ENCODE measurements around the gene BATF3.

The BATF3 gene

GRCh38 chr1:212696721-212697331 lies 2.8 kb downstream of the BATF3 start:
- peak overlapping the region; percentile 56 for H3K27ac Mint-ChIP-seq
- H3K4me1 Mint-ChIP-seq (ENCODE audit: low read depth), result peaks cover 49% of the 10 kb centered on the region
- H3K4me3 Mint-ChIP-seq, result peak overlapping the region; percentile 85

DNA sequence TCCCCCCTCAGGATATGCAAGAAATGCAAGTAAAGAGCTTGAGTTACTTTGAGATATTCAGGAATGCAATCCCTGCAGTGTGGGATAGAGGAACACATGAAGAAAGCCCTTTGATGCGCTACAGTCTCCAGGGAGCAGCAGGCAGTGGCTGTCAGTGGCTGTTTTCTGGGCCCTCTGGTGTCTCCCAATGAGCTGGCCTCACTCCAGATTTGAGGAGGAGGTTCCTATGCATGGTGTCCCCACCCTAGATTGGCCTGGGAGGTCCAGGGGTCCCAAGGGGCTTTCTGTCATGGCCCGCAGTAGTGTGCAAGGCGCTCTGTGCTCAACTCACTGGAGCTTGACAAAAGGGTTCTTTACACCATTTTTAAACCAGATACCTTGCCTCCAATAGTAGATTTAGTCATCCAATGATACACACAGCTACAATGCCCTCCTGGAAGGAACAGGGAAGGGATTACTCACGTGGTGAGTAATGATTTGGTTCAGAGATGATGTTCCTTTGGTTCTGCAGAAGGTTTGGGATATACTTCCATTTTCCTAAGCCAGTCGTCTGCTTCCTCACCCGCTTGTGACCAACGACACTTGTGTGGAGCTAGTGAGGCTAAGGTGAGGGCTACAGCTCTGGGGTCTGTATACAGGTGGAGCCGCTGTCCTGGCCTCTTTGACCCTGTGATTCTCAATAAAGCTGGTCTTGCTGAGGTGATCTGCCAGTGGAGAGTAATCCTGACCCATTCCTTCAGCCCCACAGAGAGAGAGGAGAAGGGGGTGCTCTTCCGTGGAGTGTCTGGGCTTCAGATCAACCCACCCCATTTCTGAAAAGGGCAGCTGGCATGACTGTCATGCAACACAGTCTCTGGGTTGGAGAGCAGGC lies 6.6 kb downstream of the BATF3 start:
- H3K4me3 Mint-ChIP-seq, result no peak overlapping the region
- no peaks in the 10 kb centered on the region for H3K27me3 Mint-ChIP-seq
- H3K4me1 Mint-ChIP-seq (ENCODE audit: low read depth), result peaks cover 32% of the 10 kb centered on the region
- peaks cover 59% of the 10 kb centered on the region for H3K36me3 Mint-ChIP-seq (ENCODE audit: low read depth)
- H3K27ac Mint-ChIP-seq, result no peak overlapping the region
- no peaks in the 10 kb centered on the region for H3K9me3 Mint-ChIP-seq

More at GRCh38 chr1:212696721-212697331, 2.8 kb downstream of the BATF3 start:
- H3K27me3 Mint-ChIP-seq, result peaks cover 4% of the 10 kb centered on the region
- H3K36me3 Mint-ChIP-seq (ENCODE audit: low read depth), result peaks cover 50% of the 10 kb centered on the region
- H3K9me3 Mint-ChIP-seq, result no peaks in the 10 kb centered on the region

DNA sequence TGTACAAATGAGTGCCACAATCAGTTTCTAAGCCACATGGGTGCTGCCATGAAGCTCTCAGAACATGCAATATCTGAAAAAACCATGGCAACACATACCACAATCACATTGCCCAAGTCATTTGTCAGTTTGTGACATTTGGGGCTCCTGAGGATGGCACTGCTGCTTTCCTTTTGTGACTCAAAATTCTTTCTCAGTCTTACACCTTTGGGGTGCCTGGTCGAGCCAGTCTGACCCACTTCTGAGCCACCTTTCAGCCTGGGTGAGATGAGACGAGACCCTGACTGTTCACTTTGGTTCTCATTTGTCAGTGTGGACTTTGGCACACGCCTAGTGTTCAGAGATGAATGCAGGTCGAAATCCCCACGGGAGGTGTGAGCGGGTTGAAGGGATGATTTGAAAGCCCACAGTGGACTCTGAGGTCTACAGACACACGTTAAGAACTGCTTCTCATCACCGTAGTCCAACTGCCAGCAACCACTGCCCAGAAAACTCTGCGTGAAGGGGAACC lies 8.0 kb downstream of the BATF3 start:
- no peaks in the 10 kb centered on the region for H3K9me3 Mint-ChIP-seq
- H3K4me3 Mint-ChIP-seq, result no peak overlapping the region
- H3K36me3 Mint-ChIP-seq (ENCODE audit: low read depth), result peaks cover 45% of the 10 kb centered on the region
- H3K27ac Mint-ChIP-seq, result no peak overlapping the region
- H3K4me1 Mint-ChIP-seq (ENCODE audit: low read depth), result peaks cover 20% of the 10 kb centered on the region
- no peaks in the 10 kb centered on the region for H3K27me3 Mint-ChIP-seq

DNA sequence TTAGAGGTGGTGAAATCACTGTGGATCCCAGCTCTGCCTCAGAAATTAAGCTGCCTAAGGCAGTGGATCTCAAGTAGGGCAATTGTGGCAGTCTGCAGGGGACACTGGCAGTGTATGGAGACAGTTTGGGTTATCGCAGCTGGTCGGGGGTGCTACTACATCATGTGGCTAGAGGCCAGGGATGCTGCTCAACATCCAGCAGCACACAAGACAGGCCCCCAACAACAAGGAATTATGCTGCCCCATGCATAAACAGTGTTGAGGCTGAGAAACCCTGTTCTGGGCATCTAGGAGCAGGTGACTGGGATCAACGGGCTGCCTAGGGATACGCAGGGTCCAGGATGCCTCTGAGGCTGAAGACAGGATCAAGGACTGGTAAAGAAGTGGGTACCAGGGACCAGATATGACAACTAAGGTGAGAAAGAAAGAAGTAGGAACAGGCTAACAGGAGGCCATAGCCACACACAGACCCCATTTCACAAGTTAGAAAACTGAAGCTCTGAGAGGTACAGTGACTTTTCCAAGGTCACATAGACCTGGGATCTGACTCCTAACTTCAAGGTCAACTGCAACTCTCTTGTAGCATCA lies 8.7 kb downstream of the BATF3 start:
- Mint-ChIP-seq H3K4me1 (ENCODE audit: low read depth) (peaks cover 12% of the 10 kb centered on the region), H3K27ac (no peak overlapping the region), H3K4me3 (no peak overlapping the region), H3K27me3 (no peaks in the 10 kb centered on the region), H3K36me3 (ENCODE audit: low read depth) (peaks cover 38% of the 10 kb centered on the region), H3K9me3 (no peaks in the 10 kb centered on the region)

GRCh38 chr1:212689758-212690529 lies 9.7 kb downstream of the BATF3 start:
- peaks cover 10% of the 10 kb centered on the region for H3K4me1 Mint-ChIP-seq (ENCODE audit: low read depth)
- H3K9me3 Mint-ChIP-seq, result no peaks in the 10 kb centered on the region
- no peaks in the 10 kb centered on the region for H3K27me3 Mint-ChIP-seq
- no peak overlapping the region for H3K4me3 Mint-ChIP-seq
- H3K36me3 Mint-ChIP-seq (ENCODE audit: low read depth), result peaks cover 32% of the 10 kb centered on the region
- no peak overlapping the region for H3K27ac Mint-ChIP-seq

- H3K27me3 Mint-ChIP-seq, result no peaks in the 10 kb centered on the region
- H3K4me1 Mint-ChIP-seq (ENCODE audit: low read depth), result peaks cover 10% of the 10 kb centered on the region
- H3K27ac Mint-ChIP-seq, result no peak overlapping the region
- no peak overlapping the region for H3K4me3 Mint-ChIP-seq
- peaks cover 25% of the 10 kb centered on the region for H3K36me3 Mint-ChIP-seq (ENCODE audit: low read depth)
- no peaks in the 10 kb centered on the region for H3K9me3 Mint-ChIP-seq
Observed at GRCh38 chr1:212689196-212689725, 10.4 kb downstream of the BATF3 start.

DNA sequence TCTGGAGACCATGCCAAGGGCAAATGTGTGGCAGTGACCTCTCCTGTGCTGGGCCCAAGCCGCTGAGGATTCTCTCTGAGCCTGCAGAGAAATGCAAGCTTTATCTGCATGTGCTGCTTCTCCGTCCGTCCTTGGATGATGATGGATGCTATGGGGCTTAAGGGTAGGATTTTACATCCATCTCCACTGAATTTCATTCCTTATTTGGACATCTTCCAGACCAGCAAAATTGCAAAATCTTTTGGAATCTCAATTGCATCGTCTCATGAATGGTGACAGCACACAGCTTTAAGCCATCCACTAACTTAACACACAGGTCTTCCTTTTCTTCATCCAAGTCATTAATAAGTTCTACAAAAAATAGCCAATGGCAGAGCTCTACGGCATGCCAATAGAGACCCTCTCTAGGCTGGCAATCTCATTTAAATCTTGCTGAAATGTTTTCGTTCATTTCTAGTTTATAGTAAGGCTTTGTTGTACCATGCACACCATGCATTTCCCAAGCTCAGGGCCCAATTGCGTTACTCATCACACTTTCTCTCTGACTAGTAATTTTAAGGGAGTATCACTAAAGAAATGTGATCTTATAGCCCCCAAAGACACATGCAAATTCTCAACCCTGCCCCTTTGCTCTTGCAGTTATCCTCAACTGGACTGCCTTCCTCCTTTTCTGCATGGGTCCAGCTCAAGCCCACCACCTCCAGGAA lies 11.1 kb downstream of the BATF3 start:
- peaks cover 20% of the 10 kb centered on the region for H3K36me3 Mint-ChIP-seq (ENCODE audit: low read depth)
- no peaks in the 10 kb centered on the region for H3K27me3 Mint-ChIP-seq
- H3K9me3 Mint-ChIP-seq, result no peaks in the 10 kb centered on the region
- H3K4me1 Mint-ChIP-seq (ENCODE audit: low read depth), result peaks cover 18% of the 10 kb centered on the region
- no peak overlapping the region for H3K27ac Mint-ChIP-seq
- no peak overlapping the region for H3K4me3 Mint-ChIP-seq

DNA sequence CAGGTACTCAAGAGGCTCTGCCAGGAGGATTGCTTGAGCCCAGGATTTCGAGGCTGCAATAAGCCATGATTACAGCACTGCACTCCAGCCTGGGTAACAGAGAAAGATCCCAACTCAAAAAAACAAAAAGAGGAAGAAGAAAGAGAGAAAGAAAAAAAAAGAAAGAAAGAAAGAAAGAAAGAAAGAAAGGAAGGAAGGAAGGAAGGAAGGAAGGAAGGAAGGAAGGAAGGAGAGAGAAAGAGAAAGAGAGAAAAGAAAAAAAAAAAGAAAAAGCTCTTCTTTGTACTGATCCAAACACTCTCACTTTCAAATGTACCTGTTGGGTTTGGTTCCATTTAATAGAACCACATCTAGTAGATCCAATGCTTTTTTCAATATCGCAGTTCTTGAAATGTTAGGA lies 11.8 kb downstream of the BATF3 start:
- Mint-ChIP-seq H3K27ac (no peak overlapping the region), H3K9me3 (no peaks in the 10 kb centered on the region), H3K36me3 (ENCODE audit: low read depth) (peaks cover 15% of the 10 kb centered on the region), H3K4me3 (no peak overlapping the region), H3K27me3 (no peaks in the 10 kb centered on the region), H3K4me1 (ENCODE audit: low read depth) (peaks cover 25% of the 10 kb centered on the region)

- Mint-ChIP-seq H3K4me1 (ENCODE audit: low read depth) (peaks cover 29% of the 10 kb centered on the region), H3K36me3 (ENCODE audit: low read depth) (peaks cover 8% of the 10 kb centered on the region), H3K27ac (no peak overlapping the region), H3K27me3 (no peaks in the 10 kb centered on the region), H3K4me3 (no peak overlapping the region), H3K9me3 (no peaks in the 10 kb centered on the region)
Observed at GRCh38 chr1:212686591-212686990, 13.0 kb downstream of the BATF3 start.

- Mint-ChIP-seq H3K4me1 (ENCODE audit: low read depth) (peaks cover 30% of the 10 kb centered on the region), H3K27me3 (no peaks in the 10 kb centered on the region), H3K9me3 (no peaks in the 10 kb centered on the region)
Observed at GRCh38 chr1:212686069-212686468, 13.6 kb downstream of the BATF3 start.

GRCh38 chr1:212685429-212685828 lies 14.2 kb downstream of the BATF3 start:
- peaks cover 36% of the 10 kb centered on the region for H3K4me1 Mint-ChIP-seq (ENCODE audit: low read depth)
- no peaks in the 10 kb centered on the region for H3K27me3 Mint-ChIP-seq
- H3K27ac Mint-ChIP-seq, result no peak overlapping the region
- no peak overlapping the region for H3K4me3 Mint-ChIP-seq
- no peaks in the 10 kb centered on the region for H3K9me3 Mint-ChIP-seq
- H3K36me3 Mint-ChIP-seq (ENCODE audit: low read depth), result no peaks in the 10 kb centered on the region

More at GRCh38 chr1:212686069-212686468, 13.6 kb downstream of the BATF3 start:
- Mint-ChIP-seq H3K27ac (no peak overlapping the region), H3K36me3 (ENCODE audit: low read depth) (peaks cover 3% of the 10 kb centered on the region), H3K4me3 (no peak overlapping the region)

DNA sequence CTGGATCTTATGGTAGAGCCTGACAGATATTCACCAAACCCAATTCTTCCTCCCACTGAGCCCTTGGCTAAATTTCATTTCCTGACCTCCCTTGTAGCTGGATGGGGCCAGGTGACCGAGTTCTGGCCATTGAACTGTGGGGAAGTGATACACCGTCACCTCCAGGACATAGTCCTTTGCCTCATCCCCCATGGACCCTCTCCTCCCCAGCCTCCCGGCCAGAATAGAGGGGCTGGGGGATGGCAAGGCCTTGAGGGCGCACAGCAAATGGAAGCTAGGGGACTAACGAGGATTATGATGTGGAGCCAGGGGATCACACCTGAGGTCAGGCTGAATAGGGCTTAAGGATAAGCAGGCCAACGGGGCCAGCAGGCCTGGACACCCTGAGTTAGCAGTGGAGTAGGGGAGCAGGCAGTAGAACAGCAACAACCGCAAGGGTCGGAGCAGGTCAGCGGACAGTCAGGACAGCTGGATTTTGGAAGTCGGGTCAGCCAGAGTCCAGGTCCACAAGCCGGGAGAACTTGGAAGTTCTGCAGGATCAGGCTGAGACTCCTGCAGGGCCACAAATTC lies 15.0 kb downstream of the BATF3 start:
- no peaks in the 10 kb centered on the region for H3K36me3 Mint-ChIP-seq (ENCODE audit: low read depth)
- no peaks in the 10 kb centered on the region for H3K27me3 Mint-ChIP-seq
- H3K27ac Mint-ChIP-seq, result peak overlapping the region; percentile 65
- no peak overlapping the region for H3K4me3 Mint-ChIP-seq
- H3K4me1 Mint-ChIP-seq (ENCODE audit: low read depth), result peaks cover 43% of the 10 kb centered on the region
- no peaks in the 10 kb centered on the region for H3K9me3 Mint-ChIP-seq

DNA sequence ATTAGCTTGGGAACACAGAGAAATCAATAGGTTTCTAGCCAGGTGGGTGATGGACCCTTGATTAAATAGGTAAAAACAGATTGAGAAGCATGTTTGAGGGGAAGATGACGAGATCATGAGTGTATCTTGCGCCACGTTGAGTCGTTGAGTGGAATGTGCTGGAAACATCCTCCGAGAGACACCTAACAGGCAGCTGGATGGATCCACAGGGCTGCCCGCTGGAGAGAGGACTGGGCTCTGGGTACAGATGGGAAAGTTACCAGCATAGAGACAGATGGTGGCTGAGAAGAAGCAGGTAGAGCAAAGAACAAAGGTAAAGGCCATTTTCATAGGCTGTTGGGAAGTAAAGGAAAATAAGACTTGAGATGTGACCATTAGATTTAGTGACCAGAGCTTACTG lies 15.6 kb downstream of the BATF3 start:
- Mint-ChIP-seq H3K36me3 (ENCODE audit: low read depth) (no peaks in the 10 kb centered on the region), H3K4me3 (peak overlapping the region; percentile 70), H3K27ac (peak overlapping the region; percentile 93), H3K27me3 (no peaks in the 10 kb centered on the region), H3K9me3 (no peaks in the 10 kb centered on the region), H3K4me1 (ENCODE audit: low read depth) (peaks cover 49% of the 10 kb centered on the region)

DNA sequence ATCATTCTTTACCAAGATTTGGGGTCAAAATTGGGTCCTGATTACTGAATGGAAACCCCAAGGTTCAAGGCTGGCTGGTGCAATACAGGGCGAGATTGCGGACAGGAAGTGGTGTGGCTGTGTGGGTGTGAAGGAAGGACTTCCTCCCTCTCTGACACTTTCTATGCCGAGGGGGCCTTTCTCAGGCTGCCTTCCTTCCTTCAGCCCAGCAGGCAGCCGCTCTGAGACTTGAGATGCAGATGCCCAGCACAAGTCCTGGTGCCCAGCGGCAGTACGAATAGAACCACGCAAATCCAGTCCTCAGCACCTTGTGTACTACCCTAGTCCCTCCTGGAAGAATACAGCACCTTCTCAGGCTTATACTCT lies 16.3 kb downstream of the BATF3 start:
- no peaks in the 10 kb centered on the region for H3K27me3 Mint-ChIP-seq
- no peaks in the 10 kb centered on the region for H3K9me3 Mint-ChIP-seq
- H3K36me3 Mint-ChIP-seq (ENCODE audit: low read depth), result no peaks in the 10 kb centered on the region
- H3K27ac Mint-ChIP-seq, result peak overlapping the region; percentile 93
- peaks cover 56% of the 10 kb centered on the region for H3K4me1 Mint-ChIP-seq (ENCODE audit: low read depth)
- peak overlapping the region; percentile 70 for H3K4me3 Mint-ChIP-seq

Data from stimulated activated naive CD8-positive, alpha-beta T cell treated with anti-CD3 and anti-CD28 coated beads, Interleukin-15, Interleukin-2, amounts not matched to agents 100 ng/mL and 50 ng/mL, for 24 hours (primary cell).